T-cell (primary cell): ENCODE measurements around the gene SOX10. TPM values are rescaled to one million over a fixed set of nuclear protein-coding genes. Genes with fewer than 3 reads are reported as not detected.

Experiments used
- ATAC-seq, 4 experiments: fragments of 200-7000 bp in 3 of 4; fragments of 150-1000 bp in 1 of 4; cut with Tn5 transposase; replicated peaks in 1 of 4; 1 replicate in 3 of 4; 2 replicates in 1 of 4; pipeline ENCODE4 v1.10.0; 2021; ENCODE audit warnings: moderate library complexity in 3 of 4, mild to moderate bottlenecking in 2 of 4, moderate number of reproducible peaks in 1 of 4
- CTCF ChIA-PET, 2 donors: fragments of 300-600 bp; sonication (Branson Sonifier 250); formaldehyde crosslinking; loops; one replicate each; lab custom pipeline; 2022; ENCODE audit warnings: antibody characterized with exemption in 2 of 2; lab: Charles Lee
- POLR2A ChIA-PET, 2 donors: fragments of 300-600 bp; sonication (Branson Sonifier 250); formaldehyde crosslinking; loops; one replicate each; lab custom pipeline; 2022; ENCODE audit warnings: antibody characterized with exemption in 2 of 2; lab: Charles Lee
- DNase-seq, 35 experiments: peaks; one replicate each; pipeline versions ENCODE4 v3.0.0 to v3.0.0-alpha.2; 2013 to 2023
- H3K27ac ChIP-seq: one replicate; pipeline ENCODE4 v1.5.1; 2013; ENCODE audit warnings: low read length
- H3K27me3 ChIP-seq, 2 experiments: replicated peaks in 1 of 2; 1 replicate in 1 of 2; 2 replicates in 1 of 2; pipeline versions ENCODE4 v1.6.1 to v1.7.0; 2013; ENCODE audit warnings: low read length in 1 of 2, mixed read lengths in 1 of 2; ENCODE audit not compliant: control insufficient read depth in 2 of 2, insufficient read depth in 2 of 2; ENCODE audit errors: extremely low read depth in 1 of 2
- H3K36me3 ChIP-seq, 2 donors: 1 replicate in 1 of 2; 2 replicates in 1 of 2; pipeline versions ENCODE4 v1.6.1 to v1.7.0; 2013; ENCODE audit warnings: low read length in 1 of 2; ENCODE audit not compliant: control insufficient read depth in 2 of 2, insufficient read depth in 1 of 2; ENCODE audit errors: extremely low read depth in 1 of 2
- H3K4me1 ChIP-seq, 2 experiments: 1 replicate in 1 of 2; 2 replicates in 1 of 2; pipeline versions ENCODE4 v1.6.1 to v1.7.0; 2013; ENCODE audit warnings: low read length in 2 of 2, mixed read lengths in 1 of 2; ENCODE audit not compliant: insufficient read depth in 2 of 2, control insufficient read depth in 1 of 2; ENCODE audit errors: extremely low read depth in 1 of 2
- H3K4me3 ChIP-seq, 2 donors: 1 replicate in 1 of 2; 2 replicates in 1 of 2; pipeline versions ENCODE4 v1.5.1 to v1.7.0; 2013; ENCODE audit warnings: mild to moderate bottlenecking in 2 of 2, low read length in 1 of 2, moderate library complexity in 1 of 2; ENCODE audit not compliant: control insufficient read depth in 1 of 2; ENCODE audit errors: extremely low read depth in 1 of 2
- H3K9me3 ChIP-seq: 2 replicates; pipeline ENCODE4 v1.7.0; 2013
- H3K27ac Mint-ChIP-seq, 2 donors: one replicate each; pipeline ENCODE4 v1.8.0; 2020 to 2021; ENCODE audit warnings: mild to moderate bottlenecking in 2 of 2, mixed read lengths in 2 of 2
- H3K27me3 Mint-ChIP-seq, 2 donors: one replicate each; pipeline ENCODE4 v1.8.0; 2021 to 2022; ENCODE audit warnings: mixed read lengths in 2 of 2
- H3K36me3 Mint-ChIP-seq: one replicate; pipeline ENCODE4 v1.8.0; 2021; ENCODE audit warnings: mixed read lengths
- H3K4me1 Mint-ChIP-seq, 3 donors: one replicate each; pipeline ENCODE4 v1.8.0; 2020 to 2022; ENCODE audit warnings: mixed read lengths in 3 of 3, mild to moderate bottlenecking in 1 of 3
- H3K4me3 Mint-ChIP-seq, 3 donors: one replicate each; pipeline ENCODE4 v1.8.0; 2020 to 2022; ENCODE audit warnings: mild to moderate bottlenecking in 3 of 3, mixed read lengths in 3 of 3, moderate library complexity in 3 of 3
- H3K9me3 Mint-ChIP-seq, 3 donors: one replicate each; pipeline ENCODE4 v1.8.0; 2020 to 2022; ENCODE audit warnings: mixed read lengths in 3 of 3
- WGBS: methylation state at CpG from one replicate; pipeline ENCODE4 v1.1.5; 2013; ENCODE audit warnings: missing lambda C conversion rate; ENCODE audit not compliant: insufficient coverage; 5-methylcytosine and 5-hydroxymethylcytosine counted together
- total RNA-seq, 35 experiments: library from RNA in 6 of 35; stranded (reverse) in 6 of 35; fragments of 120-200 nt in 1 of 35; gene quantifications; one replicate each; pipeline versions ENCODE4 v1.2.1 to v1.2.4 and lab custom pipeline; 2013 to 2026

Gene SOX10
- total RNA-seq, 5 donors from 2014 or later (not counting 1 experiment from before 2014, with no cell fraction given): not detected

GRCh38 chr22:37973271-37974170 is 10.8 kb downstream of the SOX10 start:
- ChIA-PET POLR2A (no interaction called here), CTCF (no interaction called here)
- Mint-ChIP-seq H3K4me1 (peaks cover 0 to 8% (median 1%) of the 10 kb centered on the region in 3 donors), H3K9me3 (no peaks in the 10 kb centered on the region), H3K36me3 (peaks cover 35% of the 10 kb centered on the region), H3K27me3 (no peaks in the 10 kb centered on the region), H3K4me3 (no peak overlapping the region), H3K27ac (no peak overlapping the region)
- Histone ChIP-seq H3K4me3 (no peak overlapping the region), H3K27ac (no peak overlapping the region), H3K36me3 (peaks cover 11 to 25% of the 10 kb centered on the region in 2 donors), H3K9me3 (no peaks in the 10 kb centered on the region), H3K27me3 (no peaks in the 10 kb centered on the region), H3K4me1 (no peaks in the 10 kb centered on the region)
- WGBS: 95% methylated on average over 20 of the region's 33 CpGs
- ATAC-seq (no peak), DNase-seq (no peak)

- Histone ChIP-seq H3K36me3 (peaks cover 19 to 35% of the 10 kb centered on the region in 2 donors), H3K9me3 (no peaks in the 10 kb centered on the region), H3K4me3 (no peak overlapping the region), H3K27me3 (no peaks in the 10 kb centered on the region), H3K4me1 (no peaks in the 10 kb centered on the region), H3K27ac (no peak overlapping the region)
- no peak for DNase-seq
- H3K9me3 Mint-ChIP-seq: no peaks in the 10 kb centered on the region
- H3K4me1 Mint-ChIP-seq: peaks cover 0 to 8% (median 1%) of the 10 kb centered on the region in 3 donors
- H3K4me3 Mint-ChIP-seq: no peak overlapping the region
- H3K27me3 Mint-ChIP-seq: no peaks in the 10 kb centered on the region
- CTCF ChIA-PET: no interaction called here
- no peak overlapping the region for H3K27ac Mint-ChIP-seq
- no peak for ATAC-seq
- peaks cover 35% of the 10 kb centered on the region for H3K36me3 Mint-ChIP-seq
- POLR2A ChIA-PET: no interaction called here
- 90% methylated on average over 2 of the region's 3 CpGs for WGBS
These were observed 11.8 kb downstream of the SOX10 start for GRCh38 chr22:37972527-37972926.

GRCh38 chr22:37971475-37972434 is 12.6 kb downstream of the SOX10 start:
- peaks cover 43% of the 10 kb centered on the region for H3K36me3 Mint-ChIP-seq
- POLR2A ChIA-PET: no interaction called here
- Histone ChIP-seq H3K4me1 (no peaks in the 10 kb centered on the region), H3K27me3 (no peaks in the 10 kb centered on the region), H3K9me3 (no peaks in the 10 kb centered on the region), H3K36me3 (peaks cover 21 to 43% of the 10 kb centered on the region in 2 donors), H3K4me3 (no peak overlapping the region), H3K27ac (no peak overlapping the region)
- DNase-seq (no peak), ATAC-seq (no peak)
- no peak overlapping the region for H3K27ac Mint-ChIP-seq
- no peaks in the 10 kb centered on the region for H3K9me3 Mint-ChIP-seq
- WGBS: 90% methylated on average over 2 of the region's 7 CpGs
- H3K27me3 Mint-ChIP-seq: no peaks in the 10 kb centered on the region
- CTCF ChIA-PET: interaction anchor here in 1 of 2 donors (0.6 kb wide), 1 partner anchor 337 kb away, joined by 3 read pairs; no protein-coding TSS in a partner anchor
- no peak overlapping the region for H3K4me3 Mint-ChIP-seq
- peaks cover 0 to 8% (median 1%) of the 10 kb centered on the region in 3 donors for H3K4me1 Mint-ChIP-seq

GRCh38 chr22:37970864-37971263 is 13.5 kb downstream of the SOX10 start:
- 96% methylated on average over 3 of the region's 4 CpGs for WGBS

GRCh38 chr22:37968452-37969251 is 15.7 kb downstream of the SOX10 start:
- ChIA-PET CTCF (interaction anchor here in 1 of 2 donors (1.0 kb wide), 1 partner anchor 15 kb away, joined by 3 read pairs; the partner anchor contains the start of gene POLR2F), POLR2A (interaction anchor here in 1 of 2 donors (0.6 kb wide), 1 partner anchor 161 kb away, joined by 4 read pairs; the partner anchor contains the start of gene GCAT)
- peaks cover 3 to 14% (median 5%) of the 10 kb centered on the region in 3 donors for H3K4me1 Mint-ChIP-seq
- DNase-seq (no peak), ATAC-seq (no peak)
- no peaks in the 10 kb centered on the region for H3K27me3 ChIP-seq
- H3K4me1 ChIP-seq: no peaks in the 10 kb centered on the region
- 100% methylated on average over 3 of the region's 5 CpGs for WGBS
- no peak overlapping the region for H3K4me3 Mint-ChIP-seq
- no peak overlapping the region for H3K27ac ChIP-seq
- no peaks in the 10 kb centered on the region for H3K27me3 Mint-ChIP-seq
- H3K9me3 Mint-ChIP-seq: no peaks in the 10 kb centered on the region
- no peak overlapping the region for H3K4me3 ChIP-seq
- H3K36me3 Mint-ChIP-seq: peaks cover 37% of the 10 kb centered on the region
- no peak overlapping the region for H3K27ac Mint-ChIP-seq
- no peaks in the 10 kb centered on the region for H3K9me3 ChIP-seq
- peaks cover 24 to 43% of the 10 kb centered on the region in 2 donors for H3K36me3 ChIP-seq

More at GRCh38 chr22:37970864-37971263, 13.5 kb downstream of the SOX10 start:
- ChIA-PET CTCF (no interaction called here), POLR2A (no interaction called here)
- no peaks in the 10 kb centered on the region for H3K9me3 Mint-ChIP-seq
- no peak for DNase-seq
- no peak for ATAC-seq
- no peak overlapping the region for H3K27ac Mint-ChIP-seq
- H3K27me3 Mint-ChIP-seq: no peaks in the 10 kb centered on the region
- peaks cover 0 to 8% (median 1%) of the 10 kb centered on the region in 3 donors for H3K4me1 Mint-ChIP-seq
- peaks cover 46% of the 10 kb centered on the region for H3K36me3 Mint-ChIP-seq
- no peaks in the 10 kb centered on the region for H3K4me1 ChIP-seq
- H3K4me3 Mint-ChIP-seq: no peak overlapping the region
- peaks cover 24 to 48% of the 10 kb centered on the region in 2 donors for H3K36me3 ChIP-seq
- no peaks in the 10 kb centered on the region for H3K27me3 ChIP-seq
- H3K27ac ChIP-seq: no peak overlapping the region
- no peak overlapping the region for H3K4me3 ChIP-seq
- H3K9me3 ChIP-seq: no peaks in the 10 kb centered on the region
